Measurements from ENCODE around the gene FAAP24.
"Not testable (repeated sequence)": the region's sequence is repeated elsewhere in the genome, so short reads cannot be mapped to it uniquely, and the experiment has no call there.

- TF ChIP-seq CTCF (IDR thresholded peaks at IDR 0.05; ENCODE audit: control extremely low read depth in 1 of 3, insufficient read depth in 1 of 3, low read depth in 1 of 3, low read length in 3 of 3); ASH2L (IDR thresholded peaks at IDR 0.05; ENCODE audit: low read length); RAD21 (IDR thresholded peaks at IDR 0.05 in 1 of 2, conservative IDR thresholded peaks at IDR 0.05 in 1 of 2; ENCODE audit: low read depth in 2 of 2, low read length in 2 of 2); POLR2A (IDR thresholded peaks at IDR 0.05; ENCODE audit: control extremely low read depth in 1 of 2, low read depth in 2 of 2, low read length in 2 of 2); NANOG (IDR thresholded peaks at IDR 0.05; ENCODE audit: insufficient read depth, low read depth, low read length, poor library complexity, severe bottlenecking); EP300 (IDR thresholded peaks at IDR 0.05; ENCODE audit: borderline replicate concordance in 1 of 2, low read depth in 2 of 2, low read length in 2 of 2); POLR2AphosphoS5 (IDR thresholded peaks at IDR 0.05; ENCODE audit: low read depth, low read length); HDAC2 (IDR thresholded peaks at IDR 0.05; ENCODE audit: borderline replicate concordance in 1 of 2, low read depth in 2 of 2, low read length in 2 of 2); USF2 (IDR thresholded peaks at IDR 0.05; ENCODE audit: low read length); SIRT6 (IDR thresholded peaks at IDR 0.05; ENCODE audit: low read length); GABPA (IDR thresholded peaks at IDR 0.05; ENCODE audit: borderline replicate concordance, insufficient read depth, low read length); RFX5 (IDR thresholded peaks at IDR 0.05; ENCODE audit: borderline replicate concordance, low read depth, low read length); JUN (IDR thresholded peaks at IDR 0.05; ENCODE audit: low read depth, low read length); EZH2 (IDR thresholded peaks at IDR 0.05; ENCODE audit: low read depth, low read length, severe bottlenecking): not testable (repeated sequence)
Observed at GRCh38 chr19:33003424-33004024, 31.5 kb downstream of the FAAP24 start.
